DND-41 (cell line): ENCODE data around the gene CCNYL1.

Experiments
- ATAC-seq: fragments of 200-7000 bp; cut with Tn5 transposase; 3 replicates; pipeline ENCODE4 v1.9.1; 2021; ENCODE audit warnings: low read depth; ENCODE audit not compliant: insufficient read depth
- DNase-seq: peaks from one replicate; pipeline ENCODE4 v3.0.0-alpha.2; 2020
- H2AFZ ChIP-seq: 2 replicates; pipeline ENCODE4 v1.6.0; 2012; ENCODE audit warnings: low read depth, low read length
- H3K27ac ChIP-seq: 2 replicates; pipeline ENCODE4 v1.5.1; 2012; ENCODE audit warnings: low read length, inconsistent platforms
- H3K27me3 ChIP-seq: fragments of 200-600 bp; sonication (generic); 2 replicates; pipeline ENCODE4 v1.6.0; 2012; ENCODE audit warnings: low read length, mild to moderate bottlenecking, inconsistent platforms; ENCODE audit not compliant: insufficient read depth, poor library complexity
- H3K36me3 ChIP-seq: 2 replicates; pipeline ENCODE4 v1.5.1; 2012; ENCODE audit warnings: low read length, inconsistent platforms; ENCODE audit not compliant: insufficient read depth
- H3K4me1 ChIP-seq: 2 replicates; pipeline ENCODE4 v1.5.1; 2012; ENCODE audit warnings: mild to moderate bottlenecking, low read length; ENCODE audit not compliant: insufficient read depth
- H3K4me2 ChIP-seq: 2 replicates; pipeline ENCODE4 v1.6.0; 2012; ENCODE audit warnings: mild to moderate bottlenecking, moderate library complexity, low read length, inconsistent platforms; ENCODE audit not compliant: insufficient read depth
- H3K4me3 ChIP-seq, 2 experiments: fragments of 200-600 bp in 1 of 2; shearing (Covaris generic) in 1 of 2; 2 replicates each; pipeline ENCODE4 v1.5.1; 2012 to 2016; ENCODE audit warnings: inconsistent platforms in 2 of 2, low read length in 2 of 2, mild to moderate bottlenecking in 2 of 2, low read depth in 1 of 2, moderate library complexity in 1 of 2
- H3K79me2 ChIP-seq: 2 replicates; pipeline ENCODE4 v1.6.0; 2012; ENCODE audit warnings: low read length, inconsistent platforms; ENCODE audit not compliant: insufficient read depth
- H3K9ac ChIP-seq: 2 replicates; pipeline ENCODE4 v1.6.0; 2012; ENCODE audit warnings: low read depth, mild to moderate bottlenecking, inconsistent platforms, low read length, moderate library complexity
- H3K9me3 ChIP-seq: 2 replicates; pipeline ENCODE4 v1.5.1; 2012; ENCODE audit warnings: low read length, moderate library complexity, mild to moderate bottlenecking, inconsistent platforms; ENCODE audit not compliant: insufficient read depth, severe bottlenecking
- H4K20me1 ChIP-seq: 2 replicates; pipeline ENCODE4 v1.6.0; 2012; ENCODE audit warnings: low read length; ENCODE audit not compliant: insufficient read depth
- CTCF ChIP-seq: IDR thresholded peaks from 2 replicates; pipeline ENCODE4 v1.5.1; 2012; ENCODE audit warnings: borderline replicate concordance, low read length, moderate library complexity, mild to moderate bottlenecking; ENCODE audit not compliant: poor library complexity, severe bottlenecking; ENCODE audit errors: extremely low read depth
- EZH2 ChIP-seq: IDR thresholded peaks from 3 replicates; pipeline ENCODE4 v1.6.1; 2012; ENCODE audit warnings: borderline replicate concordance, low read depth, mild to moderate bottlenecking, moderate library complexity, low read length, inconsistent platforms; ENCODE audit not compliant: severe bottlenecking

CCNYL1 gene

GRCh38 chr2:207729465-207729998 is 18.1 kb downstream of the CCNYL1 start:
- no peak overlapping the region for H3K27ac ChIP-seq
- H3K9me3 ChIP-seq: no peaks in the 10 kb centered on the region
- no peaks in the 10 kb centered on the region for H4K20me1 ChIP-seq
- no peak overlapping the region for H3K9ac ChIP-seq
- TF ChIP-seq EZH2: no peak
- no peak for TF ChIP-seq CTCF
- no peak overlapping the region for H3K4me2 ChIP-seq
- H3K36me3 ChIP-seq: peaks cover 12% of the 10 kb centered on the region; the same call in 1 of the 2 replicates
- no peak for DNase-seq
- no peak for ATAC-seq
- H3K27me3 ChIP-seq: no peaks in the 10 kb centered on the region
- H2AFZ ChIP-seq: no peak overlapping the region
- H3K4me1 ChIP-seq: no peaks in the 10 kb centered on the region
- no peaks in the 10 kb centered on the region for H3K79me2 ChIP-seq
- H3K4me3 ChIP-seq: no peak overlapping the region

- TF ChIP-seq CTCF (no peak), EZH2 (no peak)
- H3K9ac ChIP-seq: no peak overlapping the region
- no peaks in the 10 kb centered on the region for H3K4me1 ChIP-seq
- H3K9me3 ChIP-seq: no peaks in the 10 kb centered on the region
- DNase-seq: no peak
- no peaks in the 10 kb centered on the region for H3K79me2 ChIP-seq
- ATAC-seq: no peak
- H2AFZ ChIP-seq: no peak overlapping the region
- H3K4me3 ChIP-seq: no peak overlapping the region
- H3K27me3 ChIP-seq: no peaks in the 10 kb centered on the region
- H3K36me3 ChIP-seq: peaks cover 12% of the 10 kb centered on the region; the same call in 1 of the 2 replicates
- H3K4me2 ChIP-seq: no peak overlapping the region
- H3K27ac ChIP-seq: no peak overlapping the region
- no peaks in the 10 kb centered on the region for H4K20me1 ChIP-seq
These were observed 19.7 kb downstream of the CCNYL1 start for GRCh38 chr2:207731138-207731537.

- Histone ChIP-seq H3K4me1 (no peaks in the 10 kb centered on the region), H4K20me1 (no peaks in the 10 kb centered on the region), H3K4me2 (no peak overlapping the region), H3K27ac (no peak overlapping the region), H3K27me3 (no peaks in the 10 kb centered on the region), H3K9ac (no peak overlapping the region), H2AFZ (no peak overlapping the region), H3K4me3 (no peak overlapping the region), H3K36me3 (peaks cover 14% of the 10 kb centered on the region; the same call in 1 of the 2 replicates), H3K9me3 (no peaks in the 10 kb centered on the region), H3K79me2 (no peaks in the 10 kb centered on the region)
- DNase-seq (no peak), ATAC-seq (no peak)
- no peak for TF ChIP-seq EZH2
- no peak for TF ChIP-seq CTCF
These were observed 22.3 kb downstream of the CCNYL1 start for GRCh38 chr2:207733597-207734240.

GRCh38 chr2:207734264-207734635 is 22.8 kb downstream of the CCNYL1 start:
- H3K4me3 ChIP-seq: no peak overlapping the region
- H3K27me3 ChIP-seq: no peaks in the 10 kb centered on the region
- no peak for DNase-seq
- no peaks in the 10 kb centered on the region for H3K79me2 ChIP-seq
- ATAC-seq: no peak
- H3K9ac ChIP-seq: no peak overlapping the region
- H3K9me3 ChIP-seq: no peaks in the 10 kb centered on the region
- H3K4me2 ChIP-seq: no peak overlapping the region
- no peak overlapping the region for H3K27ac ChIP-seq
- H3K36me3 ChIP-seq: peaks cover 14% of the 10 kb centered on the region; the same call in 1 of the 2 replicates
- no peaks in the 10 kb centered on the region for H4K20me1 ChIP-seq
- TF ChIP-seq EZH2 (no peak), CTCF (no peak)
- H3K4me1 ChIP-seq: no peaks in the 10 kb centered on the region
- H2AFZ ChIP-seq: no peak overlapping the region
